ENCODE measurements around the gene VTI1A. TPM values are rescaled to one million over a fixed set of nuclear protein-coding genes. Genes with fewer than 3 reads are reported as not detected.

Gene VTI1A
- total RNA-seq, 1 experiment from 2014 or later = 22.0 TPM

- TF ChIP-seq CTCF (conservative IDR thresholded peaks at IDR 0.05) = no peak
- Histone ChIP-seq H3K9me3 (ENCODE audit: control insufficient read depth, low read depth, low read length) (peaks cover 9% of the 10 kb centered on the region), H3K23me2 (ENCODE audit: insufficient read length, low read depth, low read length, poor library complexity, severe bottlenecking) (no peaks in the 10 kb centered on the region), H3K14ac (ENCODE audit: insufficient read depth, low read length) (no peak overlapping the region), H3K79me2 (ENCODE audit: insufficient read depth, low read length) (no peaks in the 10 kb centered on the region), H3K23ac (ENCODE audit: insufficient read length, low read depth, low read length) (no peak overlapping the region), H3K4me2 (ENCODE audit: insufficient read depth, insufficient read length, low read length) (no peak overlapping the region), H4K91ac (ENCODE audit: insufficient read length, low read depth, low read length) (no peak overlapping the region), H2AFZ (ENCODE audit: low read length) (no peak overlapping the region), H3K27ac (ENCODE audit: insufficient read length, low read depth, low read length) (no peak overlapping the region), H2BK15ac (ENCODE audit: low read depth, low read length) (no peak overlapping the region), H3K18ac (ENCODE audit: insufficient read length, low read depth, low read length) (no peak overlapping the region), H3K9ac (ENCODE audit: extremely low read depth, insufficient read length, low read length) (no peak overlapping the region), H2BK5ac (ENCODE audit: insufficient read length, low read length) (no peak overlapping the region), H4K5ac (ENCODE audit: insufficient read length, low read depth, low read length) (no peak overlapping the region), H2AK5ac (ENCODE audit: insufficient read length, low read length) (no peak overlapping the region), H3K4me1 (ENCODE audit: insufficient read depth, low read length) (no peaks in the 10 kb centered on the region), H3K27me3 (ENCODE audit: insufficient read depth, low read length) (no peaks in the 10 kb centered on the region), H2BK12ac (ENCODE audit: insufficient read length, low read depth, low read length) (no peak overlapping the region), H3K4ac (ENCODE audit: low read depth, low read length) (no peak overlapping the region), H2BK120ac (ENCODE audit: low read depth, low read length, poor library complexity, severe bottlenecking) (no peak overlapping the region), H4K8ac (replicated peaks; ENCODE audit: insufficient read length, low read depth, low read length) (no peak overlapping the region), H3K56ac (ENCODE audit: insufficient read length, low read depth, low read length) (no peak overlapping the region), H2BK20ac (ENCODE audit: low read depth, low read length, poor library complexity, severe bottlenecking) (no peak overlapping the region), H3T11ph (ENCODE audit: low read length) (no peak overlapping the region), H3K79me1 (ENCODE audit: insufficient read depth, low read depth, low read length, poor library complexity, severe bottlenecking) (no peaks in the 10 kb centered on the region), H4K20me1 (ENCODE audit: control insufficient read depth, insufficient read depth, insufficient read length) (no peaks in the 10 kb centered on the region)
- peaks cover 10 to 17% (median 14%) of the 10 kb centered on the region in 3 experiments for H3K36me3 Mint-ChIP-seq (ENCODE audit: insufficient read depth in 1 of 3, low read depth in 3 of 3)
- H3K4me3 Mint-ChIP-seq = no peak overlapping the region
- DNase-seq = no peak
- H3K4me1 Mint-ChIP-seq = peaks cover 15% of the 10 kb centered on the region in 2 experiments
- no peak overlapping the region for H3K27ac Mint-ChIP-seq
- WGBS (ENCODE audit: extremely low coverage, insufficient read length, low lambda C conversion rate) = no CpG with 5 or more reads among the region's 4 CpGs
- H3K27me3 Mint-ChIP-seq (ENCODE audit: low read depth) = peaks cover 3% of the 10 kb centered on the region
- H3K9me3 Mint-ChIP-seq = peaks cover 15 to 17% of the 10 kb centered on the region in 2 experiments
Observed at GRCh38 chr10:112852306-112852705, 405.3 kb downstream of the VTI1A start.

Data from H9 (cell line).